GM19238 (cell line): ENCODE measurements around the gene PRUNE1.

Experiments
- DNase-seq: peaks from one replicate; pipeline ENCODE4 v3.0.0; 2011; ENCODE audit warnings: low spot score; ENCODE audit not compliant: insufficient read length

PRUNE1 gene

DNA sequence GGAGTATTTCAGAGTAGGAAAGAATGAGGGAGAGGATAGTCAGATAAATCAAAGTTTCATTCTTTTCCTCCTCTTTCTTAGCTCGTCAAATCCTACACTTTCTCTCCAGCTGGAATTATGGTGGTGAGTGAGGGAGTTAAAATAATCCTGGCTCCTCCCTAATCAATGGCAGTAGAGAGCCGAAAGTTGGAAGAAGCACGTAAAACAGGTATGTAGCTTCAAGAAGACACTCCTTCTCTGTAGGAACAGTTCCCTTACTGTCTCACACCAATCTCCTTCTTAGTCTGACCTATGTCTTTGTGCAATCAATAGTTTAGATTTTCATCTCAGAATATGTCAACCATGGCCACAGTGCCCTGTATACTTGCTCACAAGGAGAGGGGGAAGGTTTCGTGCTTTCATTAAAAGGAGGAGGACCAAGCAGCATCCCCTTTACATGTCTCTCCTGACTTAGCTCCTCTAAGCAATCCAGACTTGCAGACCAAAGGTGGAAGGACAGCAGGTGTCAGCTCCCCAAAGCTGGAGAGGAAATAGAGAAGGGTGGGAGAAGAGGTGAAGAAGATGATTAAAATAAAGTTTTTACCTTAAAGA is 2.4 kb upstream of the PRUNE1 start:
- no peak for DNase-seq

DNA sequence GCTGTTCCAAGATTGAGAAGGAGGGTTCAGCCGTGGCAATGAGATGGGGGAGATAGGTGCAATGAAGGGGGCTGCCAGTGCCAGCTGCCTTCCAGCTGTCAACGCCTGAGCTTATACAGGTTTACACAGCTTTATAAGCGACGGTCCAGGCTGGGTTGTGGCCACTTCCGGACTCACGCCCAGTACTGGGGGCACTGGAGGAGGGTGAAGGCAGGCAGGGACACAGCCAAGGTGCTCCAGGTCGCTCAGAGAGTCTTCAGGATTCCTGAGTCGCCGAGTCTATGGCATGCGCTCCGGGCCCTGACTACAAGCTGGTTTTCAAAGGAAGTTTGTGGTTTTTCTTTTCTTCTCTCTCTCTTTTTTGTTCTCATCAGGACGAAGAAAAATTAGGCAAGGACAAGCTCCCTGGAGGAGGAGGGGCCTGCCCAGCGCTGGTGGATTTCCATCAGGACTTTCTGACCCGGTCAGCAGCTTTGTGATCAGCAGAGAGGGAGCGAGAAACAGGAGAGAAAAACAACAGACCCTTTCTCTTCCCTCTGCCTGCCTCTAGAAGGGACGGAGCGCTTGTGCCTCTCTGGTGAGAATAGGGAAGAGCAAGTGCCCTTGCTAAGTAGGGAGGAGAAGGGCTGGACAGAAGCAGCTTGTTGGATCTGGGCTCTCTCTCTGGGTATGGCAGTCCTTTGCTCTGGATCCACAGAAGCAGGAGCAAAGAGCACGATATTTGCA is 1.8 kb upstream of the PRUNE1 start, which contains the start of gene MINDY1:
MINDY1 (minus strand) TSS at position 576 of the 726 bp plus-strand sequence. CDS start 4,285 bp downstream, outside the sequence.
- peak; percentile 56 for DNase-seq

DNA sequence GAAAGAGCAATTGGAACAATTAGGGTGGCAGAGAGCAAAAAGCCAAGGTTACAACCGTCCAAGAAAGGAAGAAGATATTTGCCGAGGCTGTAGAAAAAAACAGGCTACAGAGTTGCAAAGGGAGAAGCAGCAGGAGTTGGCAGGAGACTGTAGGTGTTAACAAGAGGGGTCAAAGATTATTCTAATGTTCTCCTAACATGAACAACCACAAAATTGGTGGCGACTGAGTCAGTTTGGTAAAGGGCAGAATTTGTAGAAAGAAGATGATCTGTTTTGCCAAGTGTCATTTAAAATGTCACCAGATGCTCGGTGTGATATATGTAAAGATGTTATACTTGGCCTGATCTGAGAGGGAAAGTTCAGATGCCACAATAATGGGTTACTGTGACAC is 401 bp upstream of the PRUNE1 start:
- no peak for DNase-seq

DNA sequence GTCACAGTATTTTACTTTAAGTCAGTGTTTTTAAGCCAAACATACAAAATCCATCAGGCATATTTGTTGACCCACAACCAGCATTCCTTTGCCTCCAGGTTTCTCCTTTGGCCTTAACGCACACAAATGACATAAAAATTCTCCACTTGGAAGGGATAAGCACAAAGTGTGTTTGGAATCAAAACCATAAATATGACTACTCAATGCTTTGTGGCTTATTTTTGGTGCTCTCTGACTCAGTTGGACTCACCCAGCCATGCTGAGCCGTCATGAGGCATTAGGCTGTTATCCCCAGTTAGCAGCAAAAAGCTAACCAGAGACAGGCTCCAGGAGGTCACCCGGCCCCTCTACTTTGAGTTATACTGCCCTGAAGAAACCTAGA is 948 bp downstream of the PRUNE1 start:
- DNase-seq = no peak

DNA sequence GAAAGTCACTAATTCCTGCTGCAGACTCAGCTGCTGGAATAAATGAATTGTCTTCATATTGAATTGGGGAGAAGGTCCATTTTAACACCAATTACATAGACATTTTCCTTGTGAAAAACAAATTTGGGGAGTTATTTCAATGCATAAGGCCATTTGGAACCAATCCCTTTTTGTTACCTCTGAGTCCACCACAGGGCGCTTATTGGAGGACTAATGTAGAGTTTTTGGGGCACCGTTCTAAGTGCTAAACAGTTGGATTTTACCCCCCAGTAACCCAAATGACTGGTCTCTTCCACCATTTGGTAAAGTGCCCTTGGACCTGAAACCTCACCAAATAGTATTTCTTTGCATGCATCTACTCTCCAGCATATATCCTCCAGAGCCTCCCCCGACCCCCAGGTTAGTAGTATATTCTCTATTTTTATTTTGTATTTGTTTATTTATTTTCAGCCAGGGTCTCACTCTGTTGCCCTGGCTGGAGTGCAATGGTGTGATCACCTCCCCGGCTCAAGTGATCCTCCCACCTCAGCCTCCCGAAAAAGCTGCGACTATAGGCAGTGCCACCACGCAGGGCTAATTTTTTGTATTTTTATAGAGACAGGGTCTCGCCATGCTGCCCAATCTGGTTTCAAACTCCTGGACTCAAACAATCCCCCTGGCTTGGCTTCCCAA is 1.6 kb downstream of the PRUNE1 start:
- DNase-seq = no peak

DNA sequence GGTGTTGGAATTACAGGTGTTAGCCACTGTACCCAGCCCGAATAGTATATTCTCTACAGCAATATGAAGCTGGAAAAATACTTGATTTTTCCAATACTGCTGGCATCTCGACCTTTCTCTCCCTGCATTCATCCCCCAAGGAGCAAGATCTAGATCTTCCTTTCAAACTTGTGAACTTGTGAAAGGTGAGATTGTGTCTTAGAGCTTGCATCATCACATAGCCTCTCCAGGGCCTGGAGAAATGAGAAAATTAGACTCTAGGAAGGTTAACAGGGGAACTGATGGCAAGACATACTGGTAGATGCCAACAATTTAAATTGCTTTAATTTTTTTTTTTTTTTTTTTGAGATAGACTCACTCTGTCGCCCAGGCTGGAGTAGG is 2.1 kb downstream of the PRUNE1 start:
- no peak for DNase-seq

DNA sequence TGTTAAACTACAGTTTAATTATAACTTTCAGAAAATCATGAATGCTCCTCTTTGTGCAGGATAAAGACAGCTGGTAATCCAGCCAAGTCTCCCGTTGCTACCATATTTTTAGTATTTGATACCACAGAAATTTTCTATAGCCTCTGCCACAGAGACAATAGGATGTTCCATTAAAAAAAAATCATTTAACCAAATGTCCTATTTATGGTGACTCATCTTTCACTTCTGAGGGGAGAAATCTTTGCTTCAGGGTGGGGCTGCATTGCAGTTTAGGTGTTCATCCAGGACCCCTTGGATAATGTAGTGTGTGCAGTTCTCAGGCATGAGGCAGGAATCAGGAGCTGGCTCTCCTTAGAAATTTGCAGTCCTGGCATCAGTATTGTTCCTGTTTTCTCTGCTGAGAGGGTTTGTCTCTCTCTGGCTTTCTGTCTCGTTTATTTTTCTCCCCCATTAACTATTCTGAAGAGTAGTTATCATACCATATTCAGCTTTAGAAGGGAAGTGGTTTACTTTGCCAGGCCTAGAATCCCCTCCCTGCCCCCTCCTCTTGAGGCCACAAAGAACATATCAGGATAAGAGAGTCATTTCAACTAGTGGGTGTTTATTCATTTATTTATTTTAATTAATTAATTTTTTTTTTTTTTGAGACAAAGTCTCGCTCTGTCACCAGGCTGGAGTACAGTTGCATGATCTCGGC is 3.1 kb downstream of the PRUNE1 start:
- no peak for DNase-seq

DNA sequence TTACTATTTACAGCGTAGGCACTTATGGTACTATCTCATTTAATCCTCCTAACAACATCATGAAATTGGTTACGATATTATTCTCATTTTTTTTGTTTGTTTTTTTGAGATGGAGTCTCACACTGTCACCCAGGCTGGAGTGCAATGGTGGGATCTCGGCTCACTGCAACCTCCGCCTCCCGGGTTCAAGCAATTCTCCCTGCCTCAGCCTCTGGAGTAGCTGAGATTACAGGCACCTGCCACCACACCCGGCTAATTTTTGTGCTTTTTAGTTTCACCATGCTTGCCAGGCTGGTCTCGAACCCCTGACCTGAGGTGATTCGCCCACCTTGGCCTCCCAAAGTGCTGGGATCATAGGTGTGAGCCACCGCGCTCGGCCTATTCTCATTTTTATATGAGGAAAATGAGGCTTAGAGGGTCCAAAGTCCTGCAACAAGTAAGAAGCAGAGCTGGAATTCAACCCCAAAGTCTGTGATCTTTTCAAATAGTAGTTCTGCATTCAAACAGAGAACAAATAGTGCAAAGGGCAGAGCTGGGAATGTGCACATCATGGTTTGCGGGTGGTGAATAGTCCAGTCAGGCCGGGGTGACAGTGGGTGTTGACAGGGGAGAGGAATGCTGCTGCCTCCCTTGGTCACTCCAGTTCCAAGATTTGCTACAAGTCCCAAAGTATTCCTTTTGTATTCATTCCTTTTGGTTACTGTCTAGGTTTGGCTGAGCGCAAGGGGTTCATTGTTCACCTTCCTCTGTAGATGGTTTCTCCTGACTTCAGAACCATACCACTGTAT is 4.6 kb downstream of the PRUNE1 start:
- no peak for DNase-seq

DNA sequence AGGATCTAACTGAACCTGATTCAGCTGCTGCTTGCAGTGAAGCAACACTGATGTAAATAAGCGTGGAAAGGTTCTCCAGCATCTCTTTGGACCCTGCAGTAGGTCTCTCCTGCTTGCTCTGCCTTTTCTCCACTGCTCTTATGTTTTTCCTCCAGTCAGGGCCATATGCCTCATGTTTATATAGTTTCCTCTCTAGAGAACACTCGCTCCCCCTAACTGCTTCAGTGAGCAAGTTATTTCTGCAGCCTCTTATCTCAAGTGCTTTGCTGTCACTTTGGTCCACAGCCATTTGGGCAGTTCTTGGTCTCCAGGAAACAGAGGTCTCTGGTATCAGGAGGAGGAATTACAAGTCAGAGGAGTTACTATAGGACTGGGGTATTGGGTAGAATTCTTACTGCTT is 5.3 kb downstream of the PRUNE1 start:
- DNase-seq = no peak

DNA sequence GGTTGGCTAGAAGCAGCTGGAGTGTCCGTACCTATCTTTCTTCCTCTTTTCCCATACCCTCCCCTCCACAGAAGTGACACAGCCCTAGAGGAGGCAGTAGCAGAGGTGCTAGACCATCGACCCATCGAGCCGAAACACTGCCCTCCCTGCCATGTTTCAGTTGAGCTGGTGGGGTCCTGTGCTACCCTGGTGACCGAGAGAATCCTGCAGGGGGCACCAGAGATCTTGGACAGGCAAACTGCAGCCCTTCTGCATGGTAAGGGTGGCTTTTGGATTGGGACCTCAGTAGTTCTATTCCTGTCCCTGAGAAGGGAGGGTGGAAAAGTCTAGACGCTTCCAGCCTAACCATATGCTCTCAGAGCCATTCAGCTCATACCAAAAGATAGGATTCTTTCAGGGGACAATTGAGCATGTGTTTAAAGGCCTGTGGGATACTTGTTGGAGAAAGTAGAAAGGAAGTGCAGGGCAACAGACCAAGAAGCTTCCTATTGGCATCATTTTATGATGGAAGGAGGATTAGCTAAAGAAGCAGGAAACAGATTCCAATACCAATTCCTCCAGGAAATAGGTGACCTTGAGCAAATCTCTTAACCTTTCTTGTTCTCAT is 16.4 kb downstream of the PRUNE1 start:
- DNase-seq = peak; percentile 75

DNA sequence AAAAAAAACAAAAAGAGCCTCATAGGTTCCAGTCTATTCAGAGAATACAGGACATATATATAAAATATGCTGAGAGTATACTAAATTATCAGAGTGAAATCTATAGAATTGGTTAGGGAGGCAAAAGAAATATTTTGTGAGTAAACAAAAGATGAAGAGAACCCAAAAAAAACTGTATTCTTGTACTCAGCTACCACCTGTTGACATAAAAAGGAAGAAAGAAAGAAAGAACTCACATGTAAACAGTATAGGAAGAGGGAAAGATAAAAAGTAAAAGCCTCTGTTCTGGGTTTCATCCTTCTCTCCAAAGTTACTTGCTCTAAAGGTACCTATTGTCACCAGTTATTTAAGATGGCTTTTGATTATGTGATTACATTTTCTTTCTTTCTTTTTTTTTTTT is 18.2 kb downstream of the PRUNE1 start:
- no peak for DNase-seq

DNA sequence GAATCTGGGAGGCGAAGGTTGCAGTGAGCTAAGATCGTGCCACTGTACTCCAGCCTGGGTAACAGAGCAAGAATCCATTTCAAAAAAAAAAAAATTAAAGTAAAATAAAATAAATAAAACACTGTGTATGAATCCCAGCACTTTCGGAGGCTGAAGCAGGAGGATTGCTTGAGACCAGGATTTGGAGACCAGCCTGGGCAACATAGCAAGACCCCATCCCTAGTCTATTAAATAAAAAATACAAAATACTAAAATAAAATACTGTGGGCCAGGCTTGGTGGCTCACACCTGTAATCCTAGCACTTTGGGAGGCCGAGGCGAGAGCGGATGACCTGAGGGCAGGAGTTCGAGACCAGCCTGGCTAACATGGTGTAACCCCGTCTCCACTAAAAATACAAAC is 23.9 kb downstream of the PRUNE1 start:
- no peak for DNase-seq

DNA sequence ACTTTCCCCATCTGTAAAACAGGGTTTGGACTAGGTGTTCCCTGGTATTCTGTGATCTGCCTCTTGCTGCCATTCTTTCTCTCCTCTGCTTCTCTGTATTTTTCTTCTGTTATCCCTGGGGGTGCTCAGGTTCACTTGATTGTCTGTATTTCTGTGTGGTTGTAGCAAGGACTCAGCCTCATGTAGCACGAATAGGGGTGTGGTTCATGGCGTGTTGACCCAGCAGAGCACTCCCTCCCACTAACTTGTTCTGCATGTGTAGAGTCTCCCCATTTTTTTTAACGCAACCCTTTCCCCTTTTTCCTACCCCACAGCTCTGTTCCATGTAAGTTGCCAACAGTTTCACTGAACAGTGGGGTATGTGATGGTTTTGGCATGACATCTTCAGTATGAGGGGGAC is 26.9 kb downstream of the PRUNE1 start:
- no peak for DNase-seq

DNA sequence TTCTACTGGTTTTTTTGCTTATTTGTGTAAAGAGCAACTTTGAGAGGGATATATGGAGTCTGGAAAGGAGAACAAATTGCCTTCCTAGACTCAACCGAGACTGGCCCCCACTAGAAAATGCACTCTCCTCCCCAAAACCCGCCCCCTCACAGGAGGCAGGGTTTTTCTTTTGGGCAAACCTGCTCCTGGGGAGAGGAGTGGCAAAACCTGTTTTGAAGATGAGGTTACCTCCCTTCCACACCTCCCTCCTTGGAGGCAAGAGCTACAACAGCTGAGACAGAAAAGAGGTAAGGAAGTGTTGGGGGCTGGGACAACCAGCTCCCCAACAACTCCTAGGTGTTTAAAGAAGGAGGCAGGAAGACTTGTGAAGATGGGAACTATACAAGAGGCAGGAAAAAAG is 28.1 kb downstream of the PRUNE1 start, which contains the start of gene BNIPL:
BNIPL (plus strand) TSS at position 231 of the 400 bp plus-strand sequence; CDS start at position 371, 140 bp downstream.
- no peak for DNase-seq

DNA sequence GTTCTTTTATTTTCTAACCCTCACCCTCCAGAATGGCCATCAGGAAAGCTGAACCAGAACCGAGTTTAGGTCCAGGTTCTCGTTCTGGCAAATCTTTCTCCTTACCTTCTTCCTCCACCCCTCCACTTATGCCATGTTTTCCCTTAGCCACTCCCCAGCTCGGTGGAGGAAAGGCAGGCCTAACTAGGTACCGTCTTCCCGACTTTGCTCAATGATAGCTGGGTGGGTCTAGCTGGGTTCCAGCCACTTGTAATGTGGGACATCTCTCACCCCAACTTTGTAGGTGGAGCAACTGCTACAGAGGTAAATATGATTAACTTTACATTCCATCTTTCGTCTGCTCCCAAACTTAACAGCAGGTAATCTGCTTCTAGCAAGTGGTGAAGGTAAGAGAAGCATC is 28.8 kb downstream of the PRUNE1 start:
- no peak for DNase-seq

DNA sequence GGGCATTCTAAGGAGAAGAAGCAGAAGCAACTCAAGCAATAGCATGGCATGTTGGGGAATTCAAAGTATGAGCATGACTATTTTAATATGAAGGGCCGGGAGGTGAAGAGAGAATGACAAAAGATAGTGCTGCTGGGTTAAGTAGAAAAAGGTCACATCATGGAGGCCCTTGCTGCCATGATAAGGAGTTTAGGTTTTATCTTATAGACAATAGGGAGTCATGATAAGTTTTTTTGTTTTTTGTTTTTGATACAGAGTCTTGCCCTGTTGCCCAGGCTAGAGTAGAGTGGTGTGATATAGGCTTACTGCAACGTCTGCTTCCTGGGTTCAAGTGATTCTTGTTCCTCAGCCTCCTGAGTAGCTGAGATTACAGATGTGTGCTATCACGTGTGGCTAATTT is 31.3 kb downstream of the PRUNE1 start:
- DNase-seq = no peak

DNA sequence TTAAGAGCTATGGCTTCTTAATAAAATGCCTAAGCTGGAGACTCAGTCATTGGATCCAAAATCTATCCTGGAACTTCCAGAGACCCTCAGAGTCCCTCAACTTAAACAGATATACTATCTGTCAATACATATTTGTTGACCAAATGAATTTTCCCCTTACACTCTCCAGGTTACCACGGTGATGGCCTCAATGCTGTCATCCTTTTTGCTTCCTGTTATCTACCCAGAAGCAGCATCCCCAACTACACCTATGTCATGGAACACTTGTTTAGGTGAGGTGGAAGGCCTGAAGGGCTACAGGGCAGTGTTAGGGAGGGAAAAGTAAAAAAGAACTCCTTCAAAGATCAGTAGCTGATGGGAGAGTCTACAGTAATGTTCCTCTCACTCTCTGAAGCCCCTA is 34.9 kb downstream of the PRUNE1 start:
- no peak for DNase-seq

DNA sequence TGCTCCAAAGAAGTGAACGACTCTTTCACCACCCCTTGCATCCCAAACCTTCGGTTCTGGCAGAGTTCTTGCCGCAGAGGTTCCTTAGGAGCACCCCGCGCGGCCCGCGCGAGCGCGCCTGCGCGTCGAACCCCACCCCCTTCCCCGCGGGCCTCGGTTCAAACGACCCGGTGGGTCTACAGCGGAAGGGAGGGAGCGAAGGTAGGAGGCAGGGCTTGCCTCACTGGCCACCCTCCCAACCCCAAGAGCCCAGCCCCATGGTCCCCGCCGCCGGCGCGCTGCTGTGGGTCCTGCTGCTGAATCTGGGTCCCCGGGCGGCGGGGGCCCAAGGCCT is 39.3 kb downstream of the PRUNE1 start, which contains the start of gene C1orf56:
C1orf56 (plus strand) TSS at position 161 of the 334 bp plus-strand sequence; CDS start at position 258, 97 bp downstream.
- peak; percentile 68 for DNase-seq

DNA sequence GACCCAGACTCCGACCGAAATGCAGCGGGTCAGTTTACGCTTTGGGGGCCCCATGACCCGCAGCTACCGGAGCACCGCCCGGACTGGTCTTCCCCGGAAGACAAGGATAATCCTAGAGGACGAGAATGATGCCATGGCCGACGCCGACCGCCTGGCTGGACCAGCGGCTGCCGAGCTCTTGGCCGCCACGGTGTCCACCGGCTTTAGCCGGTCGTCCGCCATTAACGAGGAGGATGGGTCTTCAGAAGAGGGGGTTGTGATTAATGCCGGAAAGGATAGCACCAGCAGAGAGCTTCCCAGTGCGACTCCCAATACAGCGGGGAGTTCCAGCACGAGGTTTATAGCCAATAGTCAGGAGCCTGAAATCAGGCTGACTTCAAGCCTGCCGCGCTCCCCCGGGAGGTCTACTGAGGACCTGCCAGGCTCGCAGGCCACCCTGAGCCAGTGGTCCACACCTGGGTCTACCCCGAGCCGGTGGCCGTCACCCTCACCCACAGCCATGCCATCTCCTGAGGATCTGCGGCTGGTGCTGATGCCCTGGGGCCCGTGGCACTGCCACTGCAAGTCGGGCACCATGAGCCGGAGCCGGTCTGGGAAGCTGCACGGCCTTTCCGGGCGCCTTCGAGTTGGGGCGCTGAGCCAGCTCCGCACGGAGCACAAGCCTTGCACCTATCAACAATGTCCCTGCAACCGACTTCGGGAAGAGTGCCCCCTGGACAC is 39.8 kb downstream of the PRUNE1 start:
- DNase-seq = peak; percentile 63

DNA sequence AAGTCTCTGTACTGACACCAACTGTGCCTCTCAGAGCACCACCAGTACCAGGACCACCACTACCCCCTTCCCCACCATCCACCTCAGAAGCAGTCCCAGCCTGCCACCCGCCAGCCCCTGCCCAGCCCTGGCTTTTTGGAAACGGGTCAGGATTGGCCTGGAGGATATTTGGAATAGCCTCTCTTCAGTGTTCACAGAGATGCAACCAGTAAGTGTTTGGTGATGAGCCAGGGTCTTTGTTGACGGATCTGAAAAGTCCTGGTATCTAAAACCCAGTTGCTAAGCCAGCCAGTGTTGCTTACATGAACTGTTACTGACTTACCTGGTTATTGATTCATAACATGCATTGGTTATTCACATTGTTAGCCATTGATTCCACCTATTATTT is 40.4 kb downstream of the PRUNE1 start:
- no peak for DNase-seq
